ENCODE measurements around the gene ABCD4.

DNA sequence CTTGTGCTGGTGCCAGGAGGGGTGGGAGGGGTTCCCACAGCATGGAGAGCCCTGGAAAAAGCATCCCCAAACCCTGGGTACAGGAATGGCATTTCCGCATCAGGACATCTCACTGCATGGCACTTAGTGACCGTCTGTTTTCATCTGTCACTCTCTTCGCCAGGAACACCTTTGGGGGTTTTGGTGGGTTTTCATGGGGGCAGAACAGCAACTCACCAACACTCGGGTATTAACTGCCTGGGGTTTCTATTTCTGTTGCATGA lies 60.0 kb downstream of the ABCD4 start:
- TF ChIP-seq EZH2 (IDR thresholded peaks at IDR 0.05; ENCODE audit: borderline replicate concordance, low read length) = no peak
- TF ChIP-seq, protein P1, sequence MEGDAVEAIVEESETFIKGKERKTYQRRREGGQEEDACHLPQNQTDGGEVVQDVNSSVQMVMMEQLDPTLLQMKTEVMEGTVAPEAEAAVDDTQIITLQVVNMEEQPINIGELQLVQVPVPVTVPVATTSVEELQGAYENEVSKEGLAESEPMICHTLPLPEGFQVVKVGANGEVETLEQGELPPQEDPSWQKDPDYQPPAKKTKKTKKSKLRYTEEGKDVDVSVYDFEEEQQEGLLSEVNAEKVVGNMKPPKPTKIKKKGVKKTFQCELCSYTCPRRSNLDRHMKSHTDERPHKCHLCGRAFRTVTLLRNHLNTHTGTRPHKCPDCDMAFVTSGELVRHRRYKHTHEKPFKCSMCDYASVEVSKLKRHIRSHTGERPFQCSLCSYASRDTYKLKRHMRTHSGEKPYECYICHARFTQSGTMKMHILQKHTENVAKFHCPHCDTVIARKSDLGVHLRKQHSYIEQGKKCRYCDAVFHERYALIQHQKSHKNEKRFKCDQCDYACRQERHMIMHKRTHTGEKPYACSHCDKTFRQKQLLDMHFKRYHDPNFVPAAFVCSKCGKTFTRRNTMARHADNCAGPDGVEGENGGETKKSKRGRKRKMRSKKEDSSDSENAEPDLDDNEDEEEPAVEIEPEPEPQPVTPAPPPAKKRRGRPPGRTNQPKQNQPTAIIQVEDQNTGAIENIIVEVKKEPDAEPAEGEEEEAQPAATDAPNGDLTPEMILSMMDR (IDR thresholded peaks at IDR 0.05; ENCODE audit: low read length) = no peak

Data from OCI-LY1 (cell line).